Heart left ventricle (tissue), 16 donors: ENCODE measurements around the gene CCDC78. TPM values are rescaled to one million over a fixed set of nuclear protein-coding genes. Genes with fewer than 3 reads are reported as not detected.
"Not testable (repeated sequence)": the region's sequence is repeated elsewhere in the genome, so short reads cannot be mapped to it uniquely, and the experiment has no call there.

Experiments
- ATAC-seq, 4 donors: fragments of 200-7000 bp; cut with Tn5 transposase; one replicate each; pipeline ENCODE4 v1.9.1; 2020 to 2022; ENCODE audit warnings: moderate library complexity in 4 of 4, mild to moderate bottlenecking in 3 of 4, moderate number of reproducible peaks in 1 of 4
- DNase-seq, 5 donors: peaks; one replicate each; pipeline ENCODE4 v3.0.0-alpha.2; 2020
- H3K27ac ChIP-seq, 12 donors: fragments of 200-600 bp; sonication (generic) in 4 of 12; one replicate each; pipeline versions ENCODE4 v1.5.0 to v1.8.0; 2016 to 2022; ENCODE audit warnings: mild to moderate bottlenecking in 2 of 12
- H3K27me3 ChIP-seq, 9 donors: fragments of 200-600 bp; sonication (generic) in 2 of 9; one replicate each; pipeline versions ENCODE4 v1.5.1 to v1.8.0; 2016 to 2022; ENCODE audit warnings: mild to moderate bottlenecking in 3 of 9
- H3K36me3 ChIP-seq, 9 donors: fragments of 200-600 bp; sonication (generic) in 2 of 9; one replicate each; pipeline versions ENCODE4 v1.5.0 to v1.8.0; 2018 to 2022; ENCODE audit warnings: mild to moderate bottlenecking in 2 of 9
- H3K4me1 ChIP-seq, 12 donors: fragments of 200-600 bp; sonication (generic) in 4 of 12; one replicate each; pipeline versions ENCODE4 v1.5.0 to v1.8.0; 2016 to 2022; ENCODE audit warnings: mild to moderate bottlenecking in 3 of 12
- H3K4me3 ChIP-seq, 12 donors: fragments of 200-600 bp; sonication (generic) in 4 of 12; one replicate each; pipeline versions ENCODE4 v1.5.0 to v1.8.0; 2017 to 2022; ENCODE audit warnings: mild to moderate bottlenecking in 9 of 12, moderate library complexity in 4 of 12
- H3K9me3 ChIP-seq, 12 donors: fragments of 200-600 bp; sonication (generic) in 4 of 12; one replicate each; pipeline versions ENCODE4 v1.5.0 to v1.8.0; 2016 to 2022; ENCODE audit warnings: mild to moderate bottlenecking in 1 of 12
- POLR2A ChIP-seq, 2 donors: fragments of 450-650 bp; IDR thresholded peaks; one replicate each; pipeline ENCODE4 v1.6.1; 2017; ENCODE audit warnings: antibody characterized with exemption in 2 of 2, mild to moderate bottlenecking in 2 of 2, moderate library complexity in 2 of 2
- WGBS, 4 donors: extraction: QIAGEN DNeasy Blood & Tissue Kit in 2 of 4; methylation state at CpG; one replicate each; pipeline versions ENCODE4 v1.1.5 to v1.1.7; 2013 to 2018; 5-methylcytosine and 5-hydroxymethylcytosine counted together
- intact Hi-C, 10 donors: fragments of 100-400 bp; cut with DNase I; formaldehyde crosslinking; loops; one replicate each; pipeline versions ENCODE4 v1.11.1 to v1.14.2; 2022
- polyA plus RNA-seq, 2 donors: library from polyadenylated mRNA; stranded (reverse); fragments of 200-250 nt; gene quantifications; one replicate each; pipeline ENCODE4 v1.2.3, GENCODE V29; 2013
- total RNA-seq, 9 donors: library from RNA; depleted of rRNA in 2 of 9; stranded (reverse); fragments of >200 nt in 2 of 9; fragmentation: NEBNext Ultra II Directional in 3 of 9; extraction: Animal tissue kit (Norgen Biotek cat#: 25700) in 3 of 9; gene quantifications; one replicate each; pipeline versions ENCODE4 v1.1.0 to v1.2.4, GENCODE V29; 2016 to 2023
- TF ChIP-seq, protein P1 (sequence below), 12 donors: fragments of 200-600 bp; sonication (generic) in 4 of 12; IDR thresholded peaks; one replicate each; pipeline versions ENCODE4 v1.5.0 to v1.8.0; 2018 to 2022; ENCODE audit warnings: antibody characterized with exemption in 12 of 12, mild to moderate bottlenecking in 5 of 12
- donor health status: ischemic (EF 13 %, LVEDD 7.1; RV severe dilation, severe dysfunction).
- donor health status: healthy with polysubstance abuse.
- donor health status: DM: no; HTN: yes; CAD: no.
- donor health status: DM: no; HTN: no; CAD: no.
- donor health status: ischemic (EF 25% LVEDD 6.9; RV normal size, moderate dysfunction).
- donor health status: ischemic (EF 25% LVEDD 5.7; RV mildly dilated, moderate dysfunction).
- donor health status: healthy.
- donor health status: DM: yes; HTN: yes; CAD: no.
- donor health status: ischemic (EF 35%, LVEDD 5.7; RV mildly dilated, moderate dysfunction).
- donor health status: nonischemic (EF 11% LVEDD 7.7; RV severe dilation, severe dysfunction).
- donor health status: DM: yes; HTN: yes; CAD: no.
- donor health status: PGD.
- donor health status: ischemic (EF 29% LVEDD 5.4; RV normal size, mild dysfunction).
- donor health status: nonischemic (EF 23%, LVEDD 6.1; RV moderate dilation, normal function).

The CCDC78 gene
- total and polyA plus RNA-seq, 11 donors: 0.35 to 1.3 (median 0.59) TPM; not detected in 3

- intact Hi-C loops: no loop called here
- ATAC-seq (no peak), DNase-seq (no peak)
- no peaks in the 10 kb centered on the region for H3K36me3 ChIP-seq
- TF ChIP-seq, protein P1, sequence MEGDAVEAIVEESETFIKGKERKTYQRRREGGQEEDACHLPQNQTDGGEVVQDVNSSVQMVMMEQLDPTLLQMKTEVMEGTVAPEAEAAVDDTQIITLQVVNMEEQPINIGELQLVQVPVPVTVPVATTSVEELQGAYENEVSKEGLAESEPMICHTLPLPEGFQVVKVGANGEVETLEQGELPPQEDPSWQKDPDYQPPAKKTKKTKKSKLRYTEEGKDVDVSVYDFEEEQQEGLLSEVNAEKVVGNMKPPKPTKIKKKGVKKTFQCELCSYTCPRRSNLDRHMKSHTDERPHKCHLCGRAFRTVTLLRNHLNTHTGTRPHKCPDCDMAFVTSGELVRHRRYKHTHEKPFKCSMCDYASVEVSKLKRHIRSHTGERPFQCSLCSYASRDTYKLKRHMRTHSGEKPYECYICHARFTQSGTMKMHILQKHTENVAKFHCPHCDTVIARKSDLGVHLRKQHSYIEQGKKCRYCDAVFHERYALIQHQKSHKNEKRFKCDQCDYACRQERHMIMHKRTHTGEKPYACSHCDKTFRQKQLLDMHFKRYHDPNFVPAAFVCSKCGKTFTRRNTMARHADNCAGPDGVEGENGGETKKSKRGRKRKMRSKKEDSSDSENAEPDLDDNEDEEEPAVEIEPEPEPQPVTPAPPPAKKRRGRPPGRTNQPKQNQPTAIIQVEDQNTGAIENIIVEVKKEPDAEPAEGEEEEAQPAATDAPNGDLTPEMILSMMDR (IDR thresholded peaks at IDR 0.05): no peak
- TF ChIP-seq POLR2A (IDR thresholded peaks at IDR 0.05): no peak
- no peaks in the 10 kb centered on the region for H3K9me3 ChIP-seq
- H3K27me3 ChIP-seq: peaks cover 0 to 15% (median 0%) of the 10 kb centered on the region in 9 donors
- H3K4me1 ChIP-seq: peaks cover 0 to 6% (median 0%) of the 10 kb centered on the region in 12 donors
- no peak overlapping the region for H3K4me3 ChIP-seq
- H3K27ac ChIP-seq: no peak overlapping the region
- WGBS, 4 donors: 62 to 80% (median 68%) methylated on average over 9 to 15 of the region's 15 CpGs
Observed at GRCh38 chr16:760065-760464, 33.8 kb upstream of the CCDC78 start.

- peak in 1 of 5 donors; percentile 5 for DNase-seq
- no peak for ATAC-seq
- 80 to 87% (median 84%) methylated on average over 34 of the region's 34 CpGs for WGBS, 4 donors
- Histone ChIP-seq H3K4me1 (peaks cover 0 to 12% (median 0%) of the 10 kb centered on the region in 12 donors), H3K9me3 (no peaks in the 10 kb centered on the region), H3K4me3 (no peak overlapping the region), H3K27me3 (peaks cover 0 to 15% (median 0%) of the 10 kb centered on the region in 9 donors), H3K27ac (no peak overlapping the region), H3K36me3 (no peaks in the 10 kb centered on the region)
- TF ChIP-seq, protein P1 (IDR thresholded peaks at IDR 0.05): no peak
- no peak for TF ChIP-seq POLR2A (IDR thresholded peaks at IDR 0.05)
- intact Hi-C loops: no loop called here
Observed at GRCh38 chr16:759110-759910, 33.1 kb upstream of the CCDC78 start.

DNA sequence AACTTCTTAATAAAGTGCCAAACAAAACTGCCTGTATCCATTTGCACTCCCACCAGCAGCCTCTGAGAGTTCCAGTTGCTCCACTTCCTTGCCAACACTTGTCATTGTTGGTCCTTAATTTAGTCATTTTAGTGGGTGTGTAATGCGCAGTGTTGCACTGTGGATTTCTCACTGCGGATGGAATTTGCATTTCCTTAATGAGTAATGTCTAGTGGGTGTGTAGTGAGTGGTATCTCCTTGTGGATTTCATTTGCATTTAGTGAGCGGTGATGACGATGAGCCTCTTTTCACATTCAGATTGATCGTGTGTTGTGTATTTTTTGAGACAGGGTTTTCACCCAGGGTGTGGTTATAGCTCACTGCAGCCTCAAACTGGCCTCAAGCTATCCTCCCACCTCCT, 30.2 kb upstream of the CCDC78 start:
- TF ChIP-seq, protein P1 (IDR thresholded peaks at IDR 0.05): no peak
- TF ChIP-seq POLR2A (IDR thresholded peaks at IDR 0.05): no peak
- H3K4me1 ChIP-seq: peaks cover 0 to 16% (median 0%) of the 10 kb centered on the region in 12 donors
- ATAC-seq (no peak), DNase-seq (no peak)
- no peak overlapping the region for H3K4me3 ChIP-seq
- H3K36me3 ChIP-seq: no peaks in the 10 kb centered on the region
- intact Hi-C loops: no loop called here
- H3K27me3 ChIP-seq: peaks cover 0 to 13% (median 0%) of the 10 kb centered on the region in 9 donors
- no peaks in the 10 kb centered on the region for H3K9me3 ChIP-seq
- 90 to 93% (median 91%) methylated on average over 5 of the region's 5 CpGs for WGBS, 4 donors
- H3K27ac ChIP-seq: no peak overlapping the region

GRCh38 chr16:754656-755055, 28.4 kb upstream of the CCDC78 start:
- WGBS, 4 donors: 59 to 68% (median 61%) methylated on average over 11 of the region's 11 CpGs
- Histone ChIP-seq H3K9me3 (no peaks in the 10 kb centered on the region), H3K4me3 (no peak overlapping the region), H3K4me1 (peaks cover 0 to 16% (median 0%) of the 10 kb centered on the region in 12 donors), H3K36me3 (no peaks in the 10 kb centered on the region), H3K27ac (peak overlapping the region in 1 of 12 donors; percentile 49), H3K27me3 (peaks cover 0 to 13% (median 0%) of the 10 kb centered on the region in 9 donors)
- DNase-seq (peak in 1 of 5 donors; percentile 4), ATAC-seq (peak in 2 of 4 donors; percentile 17 to 59)
- intact Hi-C loops: no loop called here
- no peak for TF ChIP-seq POLR2A (IDR thresholded peaks at IDR 0.05)
- TF ChIP-seq, protein P1 (IDR thresholded peaks at IDR 0.05): no peak

DNA sequence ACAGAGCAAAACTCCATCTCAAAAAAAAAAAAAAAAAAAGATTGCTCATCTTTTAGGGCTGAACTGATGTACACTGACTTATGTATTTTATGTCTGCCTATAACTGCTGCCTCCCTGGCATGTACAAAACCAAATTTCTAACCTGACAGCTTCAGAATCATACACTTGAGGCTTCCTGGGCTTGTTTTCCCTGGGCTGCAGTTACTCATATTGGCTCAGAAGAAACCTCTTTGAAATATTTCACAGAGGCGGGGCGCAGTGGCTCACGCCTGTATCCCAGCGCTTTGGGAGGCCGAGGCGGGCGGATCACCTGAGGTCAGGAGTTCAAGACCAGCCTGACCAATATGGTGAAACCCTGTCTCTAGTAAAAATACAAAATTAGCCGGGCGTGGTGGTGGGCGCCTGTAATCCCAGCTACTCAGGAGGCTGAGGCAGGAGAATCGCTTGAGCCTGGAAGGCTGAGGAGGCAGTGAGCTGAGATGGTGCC, 27.9 kb upstream of the CCDC78 start:
- H3K4me3 ChIP-seq, intact Hi-C loops, DNase-seq, ATAC-seq, H3K9me3 ChIP-seq, H3K36me3 ChIP-seq: not testable (repeated sequence)
- H3K27ac ChIP-seq: peak overlapping the region in 1 of 12 donors; percentile 49
- H3K4me1 ChIP-seq: peaks cover 0 to 16% (median 0%) of the 10 kb centered on the region in 12 donors
- peaks cover 0 to 13% (median 0%) of the 10 kb centered on the region in 9 donors for H3K27me3 ChIP-seq
- WGBS, 4 donors: 84 to 91% (median 90%) methylated on average over 11 of the region's 11 CpGs
